CD8-positive, alpha-beta memory T cell (primary cell): Measurements from ENCODE around the gene THRAP3. TPM values are rescaled to one million over a fixed set of nuclear protein-coding genes. Genes with fewer than 3 reads are reported as not detected.

Experiments
- CTCF ChIA-PET: fragments of 350-600 bp; sonication (Branson Sonifier 250); formaldehyde crosslinking; loops from one replicate; lab custom pipeline; 2021; ENCODE audit warnings: antibody characterized with exemption; lab: Charles Lee
- POLR2A ChIA-PET: fragments of 350-600 bp; sonication (Branson Sonifier 250); formaldehyde crosslinking; loops from one replicate; lab custom pipeline; 2021; ENCODE audit warnings: antibody characterized with exemption; lab: Charles Lee
- DNase-seq, 5 donors: peaks; one replicate each; pipeline versions ENCODE4 v3.0.0 to v3.0.0-alpha.2; 2020 to 2022; ENCODE audit warnings: mixed read lengths in 1 of 5
- H3K27ac ChIP-seq: one replicate; pipeline ENCODE4 v1.7.0; 2013; ENCODE audit warnings: low read depth, mild to moderate bottlenecking, low read length, moderate library complexity
- H3K27me3 ChIP-seq: 2 replicates; pipeline ENCODE4 v1.7.0; 2013; ENCODE audit warnings: low read length, mild to moderate bottlenecking; ENCODE audit not compliant: insufficient read depth, poor library complexity, severe bottlenecking
- H3K36me3 ChIP-seq: 2 replicates; pipeline ENCODE4 v1.7.0; 2013; ENCODE audit warnings: mild to moderate bottlenecking, low read length, moderate library complexity; ENCODE audit not compliant: insufficient read depth
- H3K4me1 ChIP-seq: 2 replicates; pipeline ENCODE4 v1.7.0; 2013; ENCODE audit warnings: mild to moderate bottlenecking, low read length, moderate library complexity; ENCODE audit not compliant: insufficient read depth
- H3K4me3 ChIP-seq: 2 replicates; pipeline ENCODE4 v1.7.0; 2013; ENCODE audit warnings: mild to moderate bottlenecking, low read length
- H3K9me3 ChIP-seq: 2 replicates; pipeline ENCODE4 v1.7.0; 2013; ENCODE audit warnings: mild to moderate bottlenecking, low read length
- H3K27ac Mint-ChIP-seq, 8 donors: one replicate each; pipeline ENCODE4 v1.8.0; 2020 to 2021; ENCODE audit warnings: mixed read lengths in 8 of 8, mild to moderate bottlenecking in 6 of 8, inconsistent platforms in 3 of 8, moderate library complexity in 3 of 8
- H3K27me3 Mint-ChIP-seq, 2 donors: one replicate each; pipeline ENCODE4 v1.8.0; 2020 to 2021; ENCODE audit warnings: mixed read lengths in 2 of 2, mild to moderate bottlenecking in 1 of 2, moderate library complexity in 1 of 2
- H3K36me3 Mint-ChIP-seq, 3 donors: one replicate each; pipeline ENCODE4 v1.8.0; 2020 to 2021; ENCODE audit warnings: mixed read lengths in 3 of 3, inconsistent platforms in 1 of 3, mild to moderate bottlenecking in 1 of 3
- H3K4me1 Mint-ChIP-seq, 3 donors: one replicate each; pipeline ENCODE4 v1.8.0; 2020 to 2021; ENCODE audit warnings: mixed read lengths in 3 of 3, inconsistent platforms in 1 of 3, mild to moderate bottlenecking in 1 of 3
- H3K4me3 Mint-ChIP-seq, 7 donors: one replicate each; pipeline ENCODE4 v1.8.0; 2020 to 2021; ENCODE audit warnings: mixed read lengths in 7 of 7, mild to moderate bottlenecking in 6 of 7, moderate library complexity in 4 of 7, inconsistent platforms in 2 of 7
- H3K9me3 Mint-ChIP-seq, 5 donors: one replicate each; pipeline ENCODE4 v1.8.0; 2020 to 2022; ENCODE audit warnings: mixed read lengths in 5 of 5, mild to moderate bottlenecking in 3 of 5, moderate library complexity in 2 of 5, inconsistent platforms in 1 of 5
- polyA plus RNA-seq: library from polyadenylated mRNA; unstranded; fragments of 300-500 nt; fragmentation: Illumina TruSeq; gene quantifications from one replicate; pipeline ENCODE4 v1.2.3, GENCODE V29; 2021
- total RNA-seq, 2 experiments: library from RNA; stranded (reverse); gene quantifications; one replicate each; pipeline ENCODE4 v1.2.3, GENCODE V29; 2021

Gene THRAP3, protein sequence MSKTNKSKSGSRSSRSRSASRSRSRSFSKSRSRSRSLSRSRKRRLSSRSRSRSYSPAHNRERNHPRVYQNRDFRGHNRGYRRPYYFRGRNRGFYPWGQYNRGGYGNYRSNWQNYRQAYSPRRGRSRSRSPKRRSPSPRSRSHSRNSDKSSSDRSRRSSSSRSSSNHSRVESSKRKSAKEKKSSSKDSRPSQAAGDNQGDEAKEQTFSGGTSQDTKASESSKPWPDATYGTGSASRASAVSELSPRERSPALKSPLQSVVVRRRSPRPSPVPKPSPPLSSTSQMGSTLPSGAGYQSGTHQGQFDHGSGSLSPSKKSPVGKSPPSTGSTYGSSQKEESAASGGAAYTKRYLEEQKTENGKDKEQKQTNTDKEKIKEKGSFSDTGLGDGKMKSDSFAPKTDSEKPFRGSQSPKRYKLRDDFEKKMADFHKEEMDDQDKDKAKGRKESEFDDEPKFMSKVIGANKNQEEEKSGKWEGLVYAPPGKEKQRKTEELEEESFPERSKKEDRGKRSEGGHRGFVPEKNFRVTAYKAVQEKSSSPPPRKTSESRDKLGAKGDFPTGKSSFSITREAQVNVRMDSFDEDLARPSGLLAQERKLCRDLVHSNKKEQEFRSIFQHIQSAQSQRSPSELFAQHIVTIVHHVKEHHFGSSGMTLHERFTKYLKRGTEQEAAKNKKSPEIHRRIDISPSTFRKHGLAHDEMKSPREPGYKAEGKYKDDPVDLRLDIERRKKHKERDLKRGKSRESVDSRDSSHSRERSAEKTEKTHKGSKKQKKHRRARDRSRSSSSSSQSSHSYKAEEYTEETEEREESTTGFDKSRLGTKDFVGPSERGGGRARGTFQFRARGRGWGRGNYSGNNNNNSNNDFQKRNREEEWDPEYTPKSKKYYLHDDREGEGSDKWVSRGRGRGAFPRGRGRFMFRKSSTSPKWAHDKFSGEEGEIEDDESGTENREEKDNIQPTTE
- total RNA-seq (100 to 1,000 TPM; 167 to 168 TPM), polyA plus RNA-seq (100 TPM)

DNA sequence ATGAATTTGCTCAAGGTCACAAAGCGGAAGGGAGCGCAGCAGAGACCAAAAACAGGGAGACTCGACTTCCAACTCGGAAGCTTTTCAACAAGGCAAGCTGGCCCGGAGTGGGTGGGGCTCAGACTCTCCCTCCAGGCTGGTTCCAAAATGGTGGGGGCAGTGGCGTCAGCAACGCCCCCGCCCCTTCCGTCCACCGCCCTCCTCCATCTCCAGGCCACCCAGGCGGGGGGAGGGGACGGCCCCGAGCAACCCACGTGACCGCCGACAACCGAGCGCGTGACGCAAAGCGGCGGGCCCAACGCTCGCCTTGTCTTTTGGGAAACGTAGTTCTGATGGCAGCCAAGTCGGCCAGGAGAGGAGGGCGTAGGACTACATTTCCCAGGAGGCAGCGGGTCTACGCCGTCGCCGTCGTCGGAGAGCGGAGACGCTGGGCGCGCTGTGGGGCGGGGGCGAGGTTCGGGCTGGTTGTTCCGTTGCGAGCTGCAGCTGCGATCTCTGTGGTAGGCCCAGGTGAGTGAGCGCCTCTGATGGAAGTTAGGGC, at the start of gene THRAP3:
Gene THRAP3, plus strand, starts transcription at position 448 of the 541 bp plus-strand sequence. CDS start 58,121 bp downstream, outside the sequence.
- Mint-ChIP-seq H3K4me1 (peaks cover 28 to 46% (median 36%) of the 10 kb centered on the region in 3 donors), H3K27me3 (peaks cover 0 to 4% of the 10 kb centered on the region in 2 donors), H3K27ac (peak within 1 kb of the TSS; percentile 97 to 100 (median 100)), H3K4me3 (peak within 1 kb of the TSS; percentile 89 to 99 (median 96)), H3K36me3 (peaks cover 0 to 45% (median 11%) of the 10 kb centered on the region in 3 donors), H3K9me3 (no peaks in the 10 kb centered on the region)
- peaks cover 36% of the 10 kb centered on the region for H3K4me1 ChIP-seq
- CTCF ChIA-PET, result interaction anchor here (0.6 to 3.5 kb wide), 12 partner anchors 12 to 129 kb away, joined by 3 to 17 read pairs (median 3); partner anchors contain the start of gene TRAPPC3
- peak; percentile 99 to 100 (median 100) for DNase-seq
- H3K36me3 ChIP-seq, result no peaks in the 10 kb centered on the region
- H3K27ac ChIP-seq, result peak within 1 kb of the TSS; percentile 96
- POLR2A ChIA-PET, result interaction anchor here (0.7 to 2.8 kb wide), 13 partner anchors 12 to 293 kb away, joined by 3 to 34 read pairs (median 6); partner anchors contain the start of genes ADPRS, AGO3, MAP7D1 and SH3D21
- H3K9me3 ChIP-seq, result no peaks in the 10 kb centered on the region
- H3K4me3 ChIP-seq, result peak within 1 kb of the TSS; percentile 88
- no peaks in the 10 kb centered on the region for H3K27me3 ChIP-seq

DNA sequence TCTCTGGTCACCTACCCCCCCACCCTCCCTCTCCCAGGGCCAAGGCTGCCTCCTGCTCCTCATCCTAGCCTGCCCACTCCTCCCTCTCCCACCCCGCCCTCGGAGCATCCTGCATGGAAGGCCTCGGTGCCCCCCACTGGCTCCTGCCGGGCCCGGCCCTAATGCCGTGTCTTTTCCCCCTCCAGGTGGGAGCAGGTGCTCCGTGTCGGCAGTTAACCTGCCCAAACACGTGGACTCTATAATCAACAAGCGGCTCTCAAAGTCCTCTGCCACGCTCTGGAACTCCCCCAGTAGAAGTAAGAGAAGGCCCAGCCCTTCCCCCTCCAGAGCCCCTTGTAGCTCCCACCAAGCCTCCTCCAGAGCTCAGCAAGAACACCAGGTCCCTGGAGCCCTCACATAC, 49.5 kb upstream of the THRAP3 start:
- H3K27ac ChIP-seq, result no peak overlapping the region

DNA sequence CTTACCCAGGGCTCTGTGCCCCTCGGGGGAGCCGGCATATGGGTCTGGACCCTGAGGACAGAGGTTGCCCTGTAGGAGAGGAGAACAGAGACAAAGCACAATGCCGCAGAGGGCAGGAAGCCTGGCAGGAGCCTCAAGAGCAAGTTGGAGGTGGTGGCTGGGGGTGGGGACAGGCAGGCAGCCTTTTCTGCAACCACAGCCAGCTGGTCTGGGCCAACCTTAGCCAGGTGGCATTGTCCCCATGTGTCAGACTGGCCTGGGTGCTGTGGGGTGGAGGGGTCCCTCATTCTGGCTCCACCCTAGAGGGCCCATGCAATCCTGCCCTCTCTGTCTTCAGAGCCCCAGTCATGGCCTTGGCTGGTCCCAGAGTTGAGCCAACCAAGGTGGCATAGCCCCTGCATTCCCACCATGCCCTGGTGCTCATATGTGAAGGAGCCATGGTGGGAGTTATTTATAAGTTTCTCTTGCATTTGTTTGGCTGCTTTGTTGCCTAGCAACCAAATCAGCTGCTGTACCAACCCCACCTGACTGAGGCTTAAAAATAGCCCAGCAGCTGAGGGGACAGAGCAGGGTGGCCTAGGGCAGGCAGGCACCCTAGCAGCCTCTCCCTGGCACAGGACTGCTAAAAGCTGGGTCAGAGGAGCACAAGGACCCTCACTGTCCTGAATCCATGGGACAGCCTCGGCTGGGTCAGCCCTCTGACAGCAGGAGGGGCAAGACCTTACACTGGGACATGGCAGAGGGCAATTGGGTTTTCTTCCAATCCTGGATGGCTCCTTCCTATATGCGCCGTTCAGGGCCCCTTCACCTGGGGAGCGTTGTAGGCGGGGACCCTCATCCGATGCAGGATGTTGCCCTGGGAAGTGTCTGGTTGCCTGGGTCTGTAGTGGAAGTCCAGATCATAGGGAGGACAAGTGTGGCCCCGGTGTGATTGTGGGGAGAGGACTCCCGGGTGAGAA, 48.8 kb upstream of the THRAP3 start:
- Mint-ChIP-seq H3K27me3 (no peaks in the 10 kb centered on the region), H3K36me3 (peaks cover 5 to 89% (median 6%) of the 10 kb centered on the region in 3 donors), H3K4me3 (no peak overlapping the region), H3K4me1 (peaks cover 7 to 21% (median 14%) of the 10 kb centered on the region in 3 donors), H3K27ac (peak overlapping the region in 4 of 8 donors; percentile 42 to 86 (median 66)), H3K9me3 (no peaks in the 10 kb centered on the region)
- no peaks in the 10 kb centered on the region for H3K4me1 ChIP-seq
- DNase-seq, result no peak
- ChIA-PET POLR2A (no interaction called here), CTCF (no interaction called here)
- H3K27me3 ChIP-seq, result no peaks in the 10 kb centered on the region
- H3K27ac ChIP-seq, result no peak overlapping the region
- H3K4me3 ChIP-seq, result no peak overlapping the region
- no peaks in the 10 kb centered on the region for H3K9me3 ChIP-seq
- H3K36me3 ChIP-seq, result peaks cover 71% of the 10 kb centered on the region

More for the DNA sequence above, 49.5 kb upstream of the THRAP3 start:
- DNase-seq, result no peak
- Histone ChIP-seq H3K4me1 (no peaks in the 10 kb centered on the region), H3K36me3 (peaks cover 68% of the 10 kb centered on the region), H3K27me3 (no peaks in the 10 kb centered on the region), H3K4me3 (no peak overlapping the region), H3K9me3 (no peaks in the 10 kb centered on the region)
- H3K9me3 Mint-ChIP-seq, result no peaks in the 10 kb centered on the region
- H3K27ac Mint-ChIP-seq, result peak overlapping the region in 3 of 8 donors; percentile 42 to 87 (median 64)
- no peak overlapping the region for H3K4me3 Mint-ChIP-seq
- peaks cover 5 to 89% (median 6%) of the 10 kb centered on the region in 3 donors for H3K36me3 Mint-ChIP-seq
- POLR2A ChIA-PET, result no interaction called here
- CTCF ChIA-PET, result interaction anchor here (1.7 kb wide), 1 partner anchor 25 kb away, joined by 4 read pairs; no protein-coding TSS in a partner anchor
- H3K27me3 Mint-ChIP-seq, result no peaks in the 10 kb centered on the region
- H3K4me1 Mint-ChIP-seq, result peaks cover 11 to 21% (median 17%) of the 10 kb centered on the region in 3 donors

DNA sequence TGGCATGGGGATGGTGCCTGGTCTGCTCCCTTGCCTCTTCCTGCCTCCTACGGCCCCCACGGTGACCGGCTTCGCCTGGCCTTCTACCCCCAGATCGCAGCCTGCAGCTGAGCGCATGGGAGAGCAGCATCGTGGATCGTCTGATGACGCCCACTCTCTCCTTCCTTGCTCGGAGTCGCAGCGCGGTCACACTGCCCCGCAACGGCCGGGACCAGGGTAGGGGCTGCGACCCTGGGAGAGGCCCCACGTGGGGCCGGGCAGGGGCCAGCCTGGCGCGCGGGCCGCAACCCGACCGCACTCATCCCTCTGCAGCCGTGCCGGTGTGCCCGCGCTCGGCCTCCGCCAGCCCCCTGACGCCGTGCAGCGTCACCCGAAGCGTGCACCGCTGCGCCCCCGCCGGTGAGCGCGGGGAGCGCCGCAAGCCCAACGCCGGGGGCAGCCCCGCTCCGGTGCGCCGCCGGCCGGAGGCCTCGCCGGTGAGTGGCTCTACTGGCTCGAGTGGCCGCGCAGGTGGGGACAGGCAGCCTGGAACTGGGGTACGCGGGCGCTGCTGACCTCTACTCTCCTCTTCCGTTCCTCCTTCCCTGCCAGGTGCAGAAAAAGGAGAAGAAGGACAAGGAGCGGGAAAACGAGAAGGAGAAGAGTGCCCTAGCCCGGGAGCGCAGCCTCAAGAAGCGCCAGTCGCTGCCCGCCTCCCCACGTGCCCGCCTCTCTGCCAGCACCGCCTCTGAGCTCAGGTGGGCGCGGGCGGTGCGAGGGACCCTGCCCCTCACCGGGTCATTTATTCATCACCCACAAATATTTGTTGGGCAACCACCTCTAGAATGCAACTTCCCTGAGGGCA, 47.9 kb upstream of the THRAP3 start:
- Mint-ChIP-seq H3K9me3 (no peaks in the 10 kb centered on the region), H3K4me3 (no peak overlapping the region), H3K36me3 (peaks cover 5 to 88% (median 12%) of the 10 kb centered on the region in 3 donors), H3K4me1 (peaks cover 7 to 18% (median 10%) of the 10 kb centered on the region in 3 donors), H3K27me3 (no peaks in the 10 kb centered on the region), H3K27ac (peak overlapping the region in 1 of 8 donors; percentile 86)
- no peak overlapping the region for H3K4me3 ChIP-seq
- no peak overlapping the region for H3K27ac ChIP-seq
- no peaks in the 10 kb centered on the region for H3K4me1 ChIP-seq
- no peak for DNase-seq
- no peaks in the 10 kb centered on the region for H3K9me3 ChIP-seq
- ChIA-PET POLR2A (no interaction called here), CTCF (no interaction called here)
- H3K27me3 ChIP-seq, result no peaks in the 10 kb centered on the region
- H3K36me3 ChIP-seq, result peaks cover 63% of the 10 kb centered on the region

DNA sequence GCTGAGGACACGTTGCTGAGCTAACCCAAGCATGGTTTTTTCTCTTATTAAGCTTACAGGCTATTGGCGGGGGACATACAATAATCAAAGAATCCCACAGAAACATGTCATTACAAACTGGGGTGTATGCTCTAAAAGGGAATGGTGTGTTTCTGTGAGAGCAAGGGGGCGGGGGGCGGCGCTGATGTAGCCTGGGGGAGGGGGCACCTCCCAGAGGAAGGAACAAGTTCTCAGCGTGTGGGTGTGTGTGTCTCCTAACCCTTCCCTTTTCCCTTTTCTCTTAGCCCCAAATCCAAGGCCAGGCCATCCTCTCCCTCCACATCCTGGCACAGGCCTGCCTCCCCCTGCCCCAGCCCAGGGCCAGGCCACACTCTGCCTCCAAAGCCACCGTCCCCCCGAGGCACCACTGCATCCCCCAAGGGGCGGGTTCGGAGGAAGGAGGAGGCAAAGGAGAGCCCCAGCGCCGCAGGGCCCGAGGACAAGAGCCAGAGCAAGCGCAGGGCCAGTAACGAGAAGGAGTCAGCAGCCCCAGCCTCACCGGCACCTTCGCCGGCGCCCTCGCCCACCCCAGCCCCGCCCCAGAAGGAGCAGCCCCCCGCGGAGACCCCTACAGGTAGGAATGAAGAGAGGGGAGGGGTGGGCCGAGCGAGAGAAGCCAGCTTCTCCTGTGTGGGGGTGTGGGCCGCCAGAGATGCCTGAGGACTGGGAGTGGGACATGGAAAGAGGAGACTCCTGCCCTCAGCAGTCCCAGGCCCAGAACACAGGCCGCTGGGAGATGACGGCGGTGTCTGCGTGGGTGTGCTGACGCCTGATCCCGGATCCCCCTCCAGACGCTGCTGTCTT, 46.4 kb upstream of the THRAP3 start:
- Mint-ChIP-seq H3K9me3 (no peaks in the 10 kb centered on the region), H3K27ac (no peak overlapping the region), H3K4me1 (peaks cover 7 to 14% (median 9%) of the 10 kb centered on the region in 3 donors), H3K27me3 (no peaks in the 10 kb centered on the region), H3K36me3 (peaks cover 5 to 82% (median 12%) of the 10 kb centered on the region in 3 donors), H3K4me3 (no peak overlapping the region)
- peaks cover 51% of the 10 kb centered on the region for H3K36me3 ChIP-seq
- no peaks in the 10 kb centered on the region for H3K27me3 ChIP-seq
- H3K4me3 ChIP-seq, result no peak overlapping the region
- DNase-seq, result no peak
- H3K4me1 ChIP-seq, result no peaks in the 10 kb centered on the region
- H3K9me3 ChIP-seq, result no peaks in the 10 kb centered on the region
- ChIA-PET CTCF (interaction anchor here (2.0 kb wide), 1 partner anchor 10 kb away, joined by 7 read pairs; no protein-coding TSS in a partner anchor), POLR2A (no interaction called here)
- H3K27ac ChIP-seq, result no peak overlapping the region
